ENCODE results near the gene FAM234A.
"Not testable (repeated sequence)": the region's sequence is repeated elsewhere in the genome, so short reads cannot be mapped to it uniquely, and the experiment has no call there.

The FAM234A gene

DNA sequence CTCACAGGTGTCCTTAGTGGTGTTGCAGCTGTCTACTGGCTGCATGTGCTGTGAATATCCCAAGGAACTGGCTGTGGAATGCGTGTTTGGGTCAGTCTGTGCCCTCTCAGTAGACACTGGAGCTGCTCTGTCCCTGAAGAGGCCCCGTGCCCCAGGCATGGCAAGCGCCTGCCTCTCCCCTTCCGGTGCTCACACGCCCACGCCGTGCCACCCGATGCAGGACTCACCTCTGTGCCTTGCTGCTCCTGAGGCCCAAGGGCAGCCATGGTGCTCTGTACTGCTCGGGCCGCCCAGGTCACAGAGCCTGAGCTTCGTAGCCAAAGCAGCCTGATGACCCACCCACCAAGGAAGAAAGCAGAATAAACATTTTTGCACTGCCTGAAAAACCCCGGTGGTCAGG, 31.1 kb downstream of the FAM234A start:
- no peak for DNase-seq (ENCODE audit: low read depth in 2 of 2)

DNA sequence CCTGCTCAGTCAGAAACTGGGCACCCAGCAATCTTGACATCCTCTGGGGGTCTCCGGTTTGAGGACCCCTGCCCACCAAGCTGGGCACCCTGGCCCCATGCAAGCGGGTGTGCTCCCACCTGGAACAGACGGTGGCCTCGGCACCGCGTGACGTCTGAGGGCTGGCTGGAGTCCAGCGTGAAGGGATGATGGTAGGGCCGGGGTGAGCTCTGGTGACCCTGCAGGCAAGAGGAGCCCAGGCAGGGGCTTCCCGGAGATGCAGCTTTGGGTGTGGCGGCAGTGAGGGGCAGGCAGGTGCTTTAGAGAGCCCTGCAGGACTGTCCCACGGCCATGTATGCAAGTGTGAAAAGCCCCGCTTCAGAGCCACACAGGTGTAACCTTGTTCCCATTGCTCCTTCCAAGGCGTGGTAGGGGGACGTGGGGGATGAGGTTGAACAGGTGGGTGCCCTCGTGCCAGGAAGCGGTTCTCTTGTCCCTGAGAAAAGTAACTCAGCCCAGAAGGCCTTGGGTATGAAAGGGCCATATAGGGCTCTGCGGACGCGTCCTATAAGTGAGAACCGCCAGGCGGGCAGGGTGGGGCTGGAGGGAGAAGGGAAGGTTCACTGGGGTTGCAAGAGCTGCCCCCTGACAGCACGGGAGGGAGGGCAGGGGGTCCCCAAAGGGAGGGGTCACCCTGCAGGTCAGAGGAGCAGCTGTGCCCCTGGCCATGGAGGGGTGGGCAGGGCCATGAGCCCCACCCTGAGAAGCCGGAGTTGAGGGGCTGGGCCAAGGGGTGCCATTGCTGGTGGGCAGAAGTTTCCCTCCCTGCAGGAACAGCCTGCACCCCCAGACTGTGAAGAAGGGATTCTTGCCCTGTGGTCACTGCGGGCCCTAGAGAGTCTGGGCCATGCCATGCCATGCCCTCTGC, 31.9 kb downstream of the FAM234A start:
- DNase-seq (ENCODE audit: low read depth in 2 of 2) = no peak

DNA sequence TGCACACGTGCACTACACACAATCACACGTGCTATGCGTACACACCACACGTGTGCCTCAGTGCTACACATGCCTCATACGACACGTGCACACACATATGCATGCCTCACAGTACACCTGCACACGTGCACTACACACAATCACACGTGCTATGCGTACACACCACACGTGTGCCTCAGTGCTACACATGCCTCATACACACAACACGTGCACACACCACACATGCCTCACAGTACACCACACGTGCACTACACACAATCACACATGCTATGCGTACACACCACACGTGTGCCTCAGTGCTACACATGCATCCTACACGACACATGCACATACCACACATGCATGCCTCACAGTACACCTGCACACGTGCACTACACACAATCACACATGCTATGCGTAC, 32.9 kb downstream of the FAM234A start:
- DNase-seq (ENCODE audit: low read depth in 2 of 2) = not testable (repeated sequence)

DNA sequence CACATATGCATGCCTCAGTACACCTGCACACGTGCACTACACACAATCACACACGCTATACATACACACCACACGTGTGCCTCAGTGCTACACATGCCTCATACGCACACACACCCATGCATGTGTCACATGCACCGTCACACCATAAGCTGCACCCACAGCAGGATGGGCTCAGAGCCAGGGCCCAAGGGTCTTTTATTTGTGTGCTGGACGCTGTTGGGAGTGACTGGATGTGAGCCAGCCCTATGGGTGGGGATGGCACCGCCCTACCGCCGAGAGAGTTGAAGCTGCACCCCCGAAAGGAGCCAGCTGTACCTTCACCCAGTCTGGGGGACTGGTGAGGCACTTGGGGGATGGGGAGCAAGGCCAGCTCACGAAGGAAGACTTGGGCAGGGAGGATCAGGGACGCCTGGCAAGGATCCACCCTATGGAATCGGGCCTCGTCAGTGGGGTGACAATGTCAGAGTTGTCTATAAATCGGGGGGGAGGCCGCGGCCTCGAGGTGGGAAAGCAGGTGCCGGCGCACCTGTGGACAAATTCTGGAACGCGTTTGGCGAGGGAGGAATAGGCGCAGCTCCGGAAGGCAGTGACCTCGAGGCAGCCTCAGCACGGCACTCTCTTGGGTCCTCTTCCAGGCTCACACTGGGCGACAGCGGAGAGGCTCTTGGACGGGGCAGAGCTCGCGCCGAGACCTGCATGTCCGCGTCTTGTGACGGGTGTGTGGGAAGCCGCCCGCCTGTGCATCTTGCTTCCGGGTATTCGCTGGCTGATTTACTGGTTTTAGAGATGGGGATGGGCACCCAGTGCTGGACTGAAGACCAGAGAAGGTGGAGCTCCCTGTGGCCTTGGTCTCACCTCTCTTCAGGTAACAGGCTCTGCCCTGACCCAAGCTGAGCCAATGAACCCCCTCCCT, 33.8 kb downstream of the FAM234A start:
- no peak for DNase-seq (ENCODE audit: low read depth in 2 of 2)

DNA sequence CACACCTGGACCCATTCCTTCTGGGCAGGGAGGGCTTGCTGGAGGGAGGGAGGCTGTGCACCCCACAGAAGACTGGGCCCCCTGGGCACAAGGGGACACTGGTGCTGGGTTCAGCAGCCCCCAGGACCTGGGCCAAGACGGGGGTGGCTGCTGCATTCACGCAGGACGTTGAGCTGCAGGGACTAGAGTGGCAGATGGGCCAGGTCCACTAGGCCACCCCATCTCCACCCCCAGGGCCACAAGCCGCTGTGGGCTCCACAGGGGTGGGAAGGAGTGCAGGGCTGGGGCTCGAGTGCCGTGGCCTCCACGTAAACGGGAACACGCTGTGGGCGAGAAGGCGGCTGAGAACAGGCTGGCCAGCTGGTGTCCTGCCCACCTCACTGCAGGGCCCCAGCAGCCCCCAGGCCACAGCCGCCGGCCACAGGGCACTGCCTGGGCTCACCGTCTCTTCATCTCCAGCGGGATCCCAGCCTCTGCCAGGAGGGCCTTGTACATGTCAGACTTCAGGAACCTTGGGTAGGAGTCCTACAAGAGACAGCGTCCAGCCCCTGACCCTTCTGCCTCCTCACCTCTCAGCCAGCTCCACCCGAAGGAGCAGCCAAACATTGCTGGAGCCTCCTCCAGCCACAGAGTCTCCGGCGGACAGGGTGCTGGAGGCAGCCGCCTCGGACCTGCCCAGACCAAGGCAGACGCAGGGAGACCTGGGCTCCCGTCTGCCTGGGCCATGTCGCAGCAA, 34.6 kb downstream of the FAM234A start:
- no peak for DNase-seq (ENCODE audit: low read depth in 2 of 2)

DNA sequence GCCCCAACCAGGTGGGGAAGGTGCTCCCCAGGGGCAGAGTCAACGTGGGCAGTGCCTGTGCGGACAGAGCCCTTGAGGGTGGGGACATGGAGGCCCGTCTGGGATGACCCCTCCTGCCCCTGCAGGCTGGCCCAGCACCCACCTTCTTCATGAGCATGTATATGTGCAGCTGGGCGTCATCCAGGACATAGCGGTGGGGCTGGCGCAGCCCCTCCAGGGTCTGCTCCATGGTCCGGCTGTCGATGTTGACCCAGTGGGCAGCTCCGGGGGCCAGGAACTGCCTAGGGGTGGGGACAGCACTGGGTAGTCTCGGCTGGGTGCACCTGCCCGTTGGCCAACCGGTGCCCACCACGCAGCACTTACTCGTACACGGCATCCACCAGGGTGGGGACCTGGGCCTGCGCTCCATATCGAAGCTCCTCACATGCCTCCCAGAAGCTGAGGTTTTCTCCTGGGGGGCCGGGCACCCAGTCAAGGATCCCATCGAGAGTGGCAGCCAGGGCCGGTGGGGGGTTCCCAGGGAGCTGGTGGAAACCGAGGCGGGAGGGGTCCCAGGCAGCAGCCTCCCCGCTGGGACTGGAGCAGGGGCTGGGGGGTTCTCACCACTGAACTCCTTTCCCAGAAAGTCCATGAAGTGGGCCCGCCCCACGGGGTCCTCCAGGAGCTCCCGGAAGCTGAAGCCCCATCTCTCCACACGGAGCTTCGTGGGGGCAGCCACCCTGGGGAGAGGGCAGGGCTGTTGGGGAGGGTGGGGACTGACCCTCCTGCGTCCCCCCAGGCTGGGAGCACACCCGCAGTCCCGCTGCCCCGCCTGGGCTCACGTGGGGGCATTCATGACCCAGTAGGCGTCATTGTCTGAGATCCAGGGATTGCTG, 36.0 kb downstream of the FAM234A start:
- no peak for DNase-seq (ENCODE audit: low read depth in 2 of 2)

DNA sequence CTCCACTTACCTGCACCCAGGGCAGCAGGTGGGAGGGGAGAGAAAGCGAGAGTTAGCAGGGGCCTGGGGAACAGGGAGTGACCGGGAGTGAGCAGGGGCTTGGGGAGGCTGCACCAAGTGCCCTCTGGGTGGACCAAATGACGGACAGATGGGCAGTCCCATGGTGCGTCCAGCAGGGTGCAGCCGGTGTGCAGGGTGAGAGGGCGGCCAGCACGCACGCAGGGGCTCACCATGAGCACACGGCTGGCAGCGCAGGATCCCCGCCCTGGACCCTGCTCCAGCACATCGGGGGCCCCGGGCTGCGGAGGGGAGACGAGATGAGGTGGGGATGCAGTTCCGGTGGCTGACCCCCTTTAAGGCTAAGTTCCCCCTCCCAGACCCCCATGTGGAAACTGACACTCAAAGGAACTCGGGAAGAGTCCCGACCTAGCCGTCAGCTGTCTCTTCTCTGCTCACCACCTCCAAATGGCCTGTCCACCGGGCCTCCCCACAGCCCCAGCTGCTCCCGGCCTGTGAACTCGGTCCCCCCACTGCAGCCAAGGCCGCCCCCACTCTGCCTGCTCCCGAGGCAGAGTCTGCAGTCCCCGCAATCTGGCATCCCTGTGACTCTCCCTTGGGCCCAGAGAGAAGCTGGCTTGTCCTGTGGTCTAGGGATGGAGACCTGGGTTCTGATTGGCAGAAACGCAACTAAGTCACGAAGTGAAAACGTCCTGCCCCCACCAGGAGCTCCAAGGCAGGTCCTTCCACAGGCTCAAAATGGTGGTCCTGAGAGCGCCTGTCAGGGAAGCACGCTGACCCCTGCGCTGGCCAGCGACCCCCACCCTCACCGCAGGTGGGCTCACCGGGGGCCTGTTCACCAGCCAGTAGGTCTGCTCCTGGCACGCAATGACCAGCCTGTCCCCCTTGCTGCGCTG, 38.3 kb downstream of the FAM234A start:
- no peak for DNase-seq (ENCODE audit: low read depth in 2 of 2)

DNA sequence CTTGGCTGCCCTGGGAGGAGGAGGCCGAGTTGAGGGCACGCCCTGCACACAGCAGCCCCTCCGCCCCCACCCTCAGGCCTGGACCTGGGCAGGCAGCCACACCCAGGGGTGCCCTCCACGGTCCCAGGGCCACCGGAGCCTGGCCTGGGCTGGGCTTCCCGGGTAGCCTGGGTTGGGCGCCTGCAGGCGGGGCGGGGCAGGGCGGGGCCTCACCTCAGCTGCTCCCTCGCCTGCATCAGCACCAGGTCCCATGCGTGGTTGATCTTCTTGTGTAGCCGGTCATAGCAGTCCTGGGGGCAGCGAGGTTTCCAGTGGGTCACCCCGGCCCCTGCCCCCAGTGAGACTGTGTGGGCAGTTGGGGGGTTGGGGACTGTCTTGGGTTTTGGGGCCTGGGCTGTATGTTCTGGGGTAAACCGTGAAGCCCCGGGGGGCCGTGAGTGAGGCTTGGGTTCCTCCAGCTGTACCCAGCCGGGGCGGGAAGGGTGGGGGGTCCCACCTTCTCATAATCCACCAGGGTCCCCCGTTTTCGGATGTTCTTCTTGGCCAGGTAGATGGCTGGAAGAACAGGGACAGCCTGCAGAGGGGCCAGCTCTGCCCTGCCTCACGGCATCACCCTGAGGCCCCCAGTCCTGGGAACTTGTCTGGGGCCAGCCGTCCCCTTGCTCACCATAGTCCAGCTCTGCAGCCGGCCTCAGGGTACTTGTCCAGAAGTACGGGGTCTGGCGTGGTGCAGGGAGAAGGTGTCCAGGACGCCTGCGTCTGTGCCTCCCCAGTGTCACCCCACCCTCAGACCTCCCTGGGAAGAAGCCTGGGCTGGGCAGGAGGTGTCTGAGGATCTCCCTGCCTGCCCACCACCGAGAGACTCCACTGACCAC, 39.2 kb downstream of the FAM234A start:
- no peak for DNase-seq (ENCODE audit: low read depth in 2 of 2)

DNA sequence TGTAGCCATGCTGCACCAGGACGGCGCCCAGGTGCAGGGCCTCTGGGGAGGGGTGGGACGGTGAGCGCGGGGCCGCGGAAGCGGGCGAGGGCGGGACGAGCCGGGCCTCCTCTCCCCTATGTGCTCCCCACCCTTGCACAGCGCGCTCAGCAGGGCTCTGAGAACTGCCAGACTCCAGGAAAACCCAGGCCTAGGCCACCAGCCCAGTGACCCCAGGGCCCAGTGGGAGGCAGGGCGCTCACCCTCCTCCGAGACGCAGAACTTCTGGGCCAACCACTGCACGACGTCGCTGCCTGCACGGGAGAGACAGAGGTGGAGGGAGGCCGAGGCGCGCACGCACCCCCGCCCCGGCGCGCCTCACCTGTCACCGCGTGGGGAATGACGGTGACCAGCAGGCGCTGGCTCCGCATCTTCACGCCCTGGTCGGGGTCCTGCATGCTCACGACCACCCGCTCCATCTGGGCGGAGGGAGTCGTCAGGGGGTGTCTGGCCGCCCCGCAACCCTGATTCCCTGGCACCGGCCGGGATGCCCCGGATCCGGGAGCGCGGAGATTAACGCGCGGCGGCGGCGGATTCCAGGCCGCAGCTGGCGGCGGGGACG, 40.5 kb downstream of the FAM234A start:
- DNase-seq (ENCODE audit: low read depth in 2 of 2) = no peak

DNA sequence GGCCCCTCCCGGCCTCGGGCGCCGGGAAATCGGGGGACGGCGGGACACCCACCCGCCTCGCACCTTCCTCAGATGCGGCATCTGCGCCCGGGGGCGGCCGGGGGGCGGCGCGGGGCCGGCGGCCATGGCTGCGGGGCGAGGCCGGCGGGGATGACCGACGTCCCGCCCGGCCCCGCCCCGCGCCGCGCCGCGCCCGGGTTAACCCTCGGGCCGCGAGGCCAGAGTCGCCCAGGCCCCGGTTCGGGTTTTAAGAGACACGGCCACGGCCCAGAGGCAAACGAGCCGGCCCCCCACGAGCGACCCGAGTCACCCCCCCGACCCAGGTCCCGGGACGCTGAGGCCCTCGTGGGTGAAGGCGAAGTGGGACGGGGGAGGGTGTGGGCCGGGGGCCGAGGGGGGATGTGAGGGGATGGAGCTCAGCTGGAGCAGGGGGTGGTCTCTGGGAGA, 41.2 kb downstream of the FAM234A start, which contains the start of gene RGS11:
Gene RGS11 (minus strand): TSS at position 159 of the 447 bp plus-strand sequence. CDS start 33 bp downstream, at position 126.
- DNase-seq (ENCODE audit: low read depth in 2 of 2) = no peak

DNA sequence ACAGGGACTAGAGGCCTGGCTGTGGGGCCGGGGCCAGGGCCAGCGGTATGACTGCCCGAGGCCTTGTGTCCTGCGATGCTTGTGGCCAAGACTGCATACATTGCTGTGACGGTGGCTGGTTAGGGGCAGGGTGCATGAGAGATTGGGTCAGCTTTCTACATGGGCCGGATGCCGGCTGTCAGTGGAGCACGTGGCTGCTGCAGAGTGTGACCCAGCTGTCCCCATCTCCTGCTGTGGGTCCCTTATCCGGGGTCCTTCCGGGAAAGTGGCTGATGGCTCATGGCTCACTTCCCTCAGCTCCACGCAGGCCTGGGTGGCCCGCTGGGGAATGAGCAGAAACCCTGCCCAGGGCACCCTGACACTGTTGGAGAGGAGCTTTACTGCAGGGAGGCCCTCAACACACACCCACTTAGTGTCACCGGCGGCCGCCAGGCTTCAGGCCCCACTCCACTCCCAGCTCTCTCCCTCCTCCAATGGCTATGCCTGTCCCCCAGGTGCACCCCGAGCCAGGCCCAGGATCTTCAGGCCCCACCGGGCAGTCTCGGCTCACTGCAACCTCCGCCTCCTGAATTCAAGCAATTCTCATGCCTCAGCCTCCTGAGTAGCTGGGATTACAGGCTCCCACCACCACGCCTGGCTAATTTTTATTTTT, 41.9 kb downstream of the FAM234A start:
- no peak for DNase-seq (ENCODE audit: low read depth in 2 of 2)

DNA sequence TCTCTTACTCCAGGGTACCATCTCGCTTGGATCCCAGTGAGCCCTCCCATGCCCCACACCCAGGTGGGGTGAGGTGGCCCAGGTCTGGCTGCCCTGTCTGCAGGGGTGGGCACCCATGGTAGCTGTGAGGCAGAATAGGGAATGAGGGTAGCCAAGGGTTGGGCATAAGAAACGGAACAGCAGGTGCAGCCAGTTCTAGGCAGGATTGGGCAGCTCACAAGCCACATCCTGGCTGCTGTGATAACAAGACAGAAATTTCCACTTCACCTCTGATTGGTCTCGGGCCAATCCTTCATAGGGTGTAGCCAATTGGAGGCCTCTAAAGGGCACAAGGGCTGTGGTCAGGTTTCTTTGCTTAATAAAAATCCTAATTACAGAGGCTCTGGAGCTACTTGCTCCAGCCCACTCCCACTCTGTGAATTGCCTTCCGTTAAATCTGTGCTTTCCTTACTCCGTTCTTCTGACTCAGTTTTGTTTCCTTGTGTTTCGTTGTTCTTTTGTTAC, 44.3 kb downstream of the FAM234A start:
- DNase-seq (ENCODE audit: low read depth in 2 of 2) = no peak

DNA sequence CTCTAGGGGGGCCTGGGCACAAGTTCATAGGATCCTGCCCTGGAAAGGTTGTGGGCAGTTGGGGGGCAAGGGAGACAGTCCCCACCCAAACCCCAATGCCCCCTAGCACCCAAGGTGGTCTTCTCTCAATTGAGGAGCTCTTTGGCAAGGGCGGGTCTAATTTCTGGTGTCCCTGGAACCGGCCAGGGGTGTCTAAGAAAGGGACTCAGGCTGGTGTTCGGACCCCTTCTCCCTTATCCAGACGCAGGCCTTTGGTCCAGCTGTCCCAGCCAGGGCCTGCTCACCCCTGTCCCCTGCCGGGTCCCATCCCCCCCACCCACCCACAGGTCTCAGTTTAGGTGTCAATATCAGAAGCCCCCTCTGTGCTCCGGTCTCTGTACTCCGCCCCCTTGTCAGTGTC, 44.9 kb downstream of the FAM234A start:
- DNase-seq (ENCODE audit: low read depth in 2 of 2) = no peak

DNA sequence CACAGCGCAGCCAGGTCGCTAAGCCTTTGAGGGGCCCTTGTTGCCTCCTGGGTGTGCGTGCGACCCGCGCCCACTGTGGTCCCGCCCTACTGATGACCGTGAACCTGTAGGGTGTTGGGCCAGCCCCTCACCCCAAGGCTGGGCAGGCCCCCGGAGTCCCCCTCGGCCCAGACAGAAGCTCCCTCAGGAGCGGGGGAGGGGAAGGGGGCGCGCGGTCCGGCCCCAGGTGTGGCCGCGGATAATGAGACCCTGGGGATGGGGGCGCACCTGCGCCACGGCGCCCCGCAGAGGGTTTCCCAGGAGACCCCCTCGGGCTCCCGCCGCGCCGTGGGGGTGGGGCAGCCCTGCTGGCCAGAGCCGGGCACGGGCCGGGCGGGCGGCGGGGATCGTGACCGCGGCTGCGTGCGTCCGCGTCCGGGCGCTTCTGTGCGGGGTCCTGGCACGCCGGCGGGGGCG, 45.4 kb downstream of the FAM234A start:
- no peak for DNase-seq (ENCODE audit: low read depth in 2 of 2)

DNA sequence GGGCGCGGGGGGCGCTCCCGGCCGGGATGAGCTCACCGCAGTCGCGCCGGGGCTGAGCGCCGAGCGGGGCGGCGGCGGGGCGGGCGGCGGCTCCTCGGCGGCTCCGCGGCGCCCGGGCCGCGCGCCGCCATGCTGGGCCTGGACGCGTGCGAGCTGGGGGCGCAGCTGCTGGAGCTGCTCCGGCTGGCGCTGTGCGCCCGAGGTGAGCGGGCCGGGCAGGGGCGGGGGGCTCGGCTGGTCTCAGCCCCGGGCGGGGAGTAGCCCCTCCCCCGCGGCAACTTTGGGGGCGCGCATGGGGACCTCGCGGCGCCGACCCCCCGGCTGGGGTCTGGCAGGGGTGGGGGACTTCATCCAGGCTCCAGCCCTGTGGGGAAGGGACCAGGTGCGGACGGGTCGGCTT, 45.9 kb downstream of the FAM234A start, which contains the start of gene ARHGDIG:
Gene ARHGDIG (plus strand): TSS at position 40 of the 400 bp plus-strand sequence. CDS start 90 bp downstream, at position 130.
- DNase-seq (ENCODE audit: low read depth in 2 of 2) = no peak

DNA sequence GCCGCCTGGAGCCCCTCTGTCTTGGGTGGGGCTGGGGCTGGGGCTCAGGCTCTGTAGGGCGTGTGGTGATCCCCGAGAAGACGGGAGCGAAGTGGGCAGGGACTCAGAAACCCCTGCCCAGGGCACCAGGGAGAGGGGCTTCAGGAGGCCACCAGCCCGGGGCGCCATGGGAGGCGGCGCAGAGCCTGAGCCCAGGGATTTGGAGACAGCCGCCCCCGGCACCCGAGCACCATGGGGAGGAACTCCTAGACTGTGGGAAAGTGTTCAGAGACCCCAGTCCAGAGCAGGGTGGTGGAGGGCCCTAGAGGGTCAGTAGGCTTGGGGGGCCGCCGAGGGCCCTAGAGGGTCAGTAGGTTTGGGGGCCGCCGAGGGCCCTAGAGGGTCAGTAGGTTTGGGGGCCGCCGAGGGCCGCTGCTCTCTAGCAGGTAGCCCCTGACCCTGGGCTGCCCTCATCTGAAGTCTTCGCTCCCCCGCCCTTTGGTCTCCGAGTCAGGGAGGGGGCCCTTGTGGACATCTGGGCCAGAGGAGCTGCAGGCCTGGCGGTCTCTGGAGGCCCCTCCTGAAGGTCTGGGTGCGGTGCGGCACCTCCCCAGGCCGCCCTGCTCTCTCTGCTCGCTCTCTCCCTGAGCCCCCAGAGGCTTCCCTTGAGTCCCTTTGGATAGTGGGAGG, 46.5 kb downstream of the FAM234A start:
- no peak for DNase-seq (ENCODE audit: low read depth in 2 of 2)
